Peyer's patch (tissue), 4 donors: Measurements from ENCODE around the gene HMCN1.

ENCODE experiments used
- POLR2A ChIP-seq, 2 donors: fragments of 450-650 bp; IDR thresholded peaks; one replicate each; pipeline ENCODE4 v1.5.1; 2017; ENCODE audit warnings: antibody characterized with exemption in 2 of 2, mild to moderate bottlenecking in 2 of 2, moderate library complexity in 2 of 2
- TF ChIP-seq, protein P1 (sequence below), 6 experiments: fragments of 450-650 bp in 4 of 6; fragments of 200-600 bp in 2 of 6; sonication (generic) in 1 of 6; IDR thresholded peaks; one replicate each; pipeline ENCODE4 v1.5.1; 2017 to 2019; ENCODE audit warnings: antibody characterized with exemption in 6 of 6, mild to moderate bottlenecking in 3 of 6, moderate library complexity in 1 of 6

DNA sequence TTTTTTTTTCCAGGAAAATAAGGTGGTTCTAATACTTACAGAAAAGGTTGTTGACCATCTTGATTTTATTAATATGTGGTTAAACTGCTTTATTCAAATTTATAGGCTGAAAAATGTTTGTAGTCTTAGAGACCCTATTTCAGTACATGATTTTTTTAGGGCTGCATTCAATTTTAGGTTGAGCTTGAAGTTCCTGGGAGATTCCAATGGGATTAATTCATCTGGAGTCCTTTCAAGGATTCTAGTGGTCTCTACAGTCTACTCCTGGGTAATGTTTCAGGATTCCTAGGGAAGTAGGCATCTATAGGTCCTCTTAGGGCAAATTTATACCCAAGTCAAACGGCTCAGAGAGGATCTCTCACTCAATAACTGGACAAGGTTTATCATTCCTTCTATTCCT lies 126.7 kb downstream of the HMCN1 start:
- TF ChIP-seq, protein P1, sequence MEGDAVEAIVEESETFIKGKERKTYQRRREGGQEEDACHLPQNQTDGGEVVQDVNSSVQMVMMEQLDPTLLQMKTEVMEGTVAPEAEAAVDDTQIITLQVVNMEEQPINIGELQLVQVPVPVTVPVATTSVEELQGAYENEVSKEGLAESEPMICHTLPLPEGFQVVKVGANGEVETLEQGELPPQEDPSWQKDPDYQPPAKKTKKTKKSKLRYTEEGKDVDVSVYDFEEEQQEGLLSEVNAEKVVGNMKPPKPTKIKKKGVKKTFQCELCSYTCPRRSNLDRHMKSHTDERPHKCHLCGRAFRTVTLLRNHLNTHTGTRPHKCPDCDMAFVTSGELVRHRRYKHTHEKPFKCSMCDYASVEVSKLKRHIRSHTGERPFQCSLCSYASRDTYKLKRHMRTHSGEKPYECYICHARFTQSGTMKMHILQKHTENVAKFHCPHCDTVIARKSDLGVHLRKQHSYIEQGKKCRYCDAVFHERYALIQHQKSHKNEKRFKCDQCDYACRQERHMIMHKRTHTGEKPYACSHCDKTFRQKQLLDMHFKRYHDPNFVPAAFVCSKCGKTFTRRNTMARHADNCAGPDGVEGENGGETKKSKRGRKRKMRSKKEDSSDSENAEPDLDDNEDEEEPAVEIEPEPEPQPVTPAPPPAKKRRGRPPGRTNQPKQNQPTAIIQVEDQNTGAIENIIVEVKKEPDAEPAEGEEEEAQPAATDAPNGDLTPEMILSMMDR (IDR thresholded peaks at IDR 0.05), result no peak
- TF ChIP-seq POLR2A (IDR thresholded peaks at IDR 0.05), result no peak
